Right lobe of liver (tissue), 4 donors: ENCODE data around the gene ANKRD60.

Source experiments
- CTCF ChIP-seq, 4 donors: fragments of 200-600 bp in 3 of 4; fragments of 450-650 bp in 1 of 4; IDR thresholded peaks; one replicate each; pipeline versions ENCODE4 v1.5.1 to v1.8.0; 2016 to 2022; ENCODE audit warnings: antibody characterized with exemption in 4 of 4, mild to moderate bottlenecking in 2 of 4
- POLR2A ChIP-seq: fragments of 450-650 bp; IDR thresholded peaks from one replicate; pipeline ENCODE4 v1.6.1; 2017; ENCODE audit warnings: antibody characterized with exemption, mild to moderate bottlenecking
- donor health status: DM: no; HTN: no; CAD: no.
- donor health status: DM: no; HTN: no; CAD: no.
- donor health status: DM: no; HTN: yes; CAD: no.

GRCh38 chr20:58245931-58246330 is 17.5 kb upstream of the ANKRD60 start:
- TF ChIP-seq CTCF (IDR thresholded peaks at IDR 0.05), result no peak
- TF ChIP-seq POLR2A, result no peak
